Liver (tissue), 9 donors: Measurements from ENCODE around the gene TSPAN33. TPM values are rescaled to one million over a fixed set of nuclear protein-coding genes. Genes with fewer than 3 reads are reported as not detected.

Experiments used
- DNase-seq: peaks from one replicate; pipeline ENCODE4 v3.0.0-alpha.2; 2017; ENCODE audit warnings: low spot score
- H3K27ac ChIP-seq, 2 donors: one replicate each; pipeline ENCODE4 v1.7.0; 2013; ENCODE audit warnings: inconsistent platforms in 2 of 2, low read length in 2 of 2, control low read depth in 1 of 2, low read depth in 1 of 2, mild to moderate bottlenecking in 1 of 2
- H3K27me3 ChIP-seq, 4 donors: one replicate each; pipeline versions ENCODE4 v1.6.1 to v1.7.0; 2013; ENCODE audit warnings: low read length in 3 of 4, inconsistent platforms in 1 of 4, mild to moderate bottlenecking in 1 of 4, moderate library complexity in 1 of 4; ENCODE audit not compliant: control insufficient read depth in 4 of 4, insufficient read depth in 4 of 4
- H3K36me3 ChIP-seq, 4 donors: one replicate each; pipeline versions ENCODE4 v1.6.1 to v1.7.0; 2013; ENCODE audit warnings: low read length in 3 of 4, mild to moderate bottlenecking in 3 of 4, low read depth in 1 of 4, moderate library complexity in 1 of 4; ENCODE audit not compliant: control insufficient read depth in 4 of 4, insufficient read depth in 3 of 4
- H3K4me1 ChIP-seq, 4 donors: one replicate each; pipeline versions ENCODE4 v1.6.1 to v1.7.0; 2013; ENCODE audit warnings: low read length in 3 of 4, mild to moderate bottlenecking in 3 of 4, moderate library complexity in 1 of 4; ENCODE audit not compliant: control insufficient read depth in 4 of 4, insufficient read depth in 4 of 4
- H3K4me3 ChIP-seq, 3 donors: one replicate each; pipeline versions ENCODE4 v1.6.1 to v1.7.0; 2013; ENCODE audit warnings: low read length in 3 of 3, control low read depth in 1 of 3, low read depth in 1 of 3, mild to moderate bottlenecking in 1 of 3
- H3K9ac ChIP-seq, 2 donors: one replicate each; pipeline ENCODE4 v1.7.0; 2013; ENCODE audit warnings: low read length in 2 of 2, mild to moderate bottlenecking in 2 of 2, moderate library complexity in 2 of 2, control low read depth in 1 of 2, low read depth in 1 of 2
- H3K9me3 ChIP-seq, 4 donors: one replicate each; pipeline versions ENCODE4 v1.6.1 to v1.7.0; 2013; ENCODE audit warnings: low read length in 3 of 4; ENCODE audit not compliant: control insufficient read depth in 4 of 4
- EGR1 ChIP-seq, 2 donors: IDR thresholded peaks; 2 replicates each; pipeline ENCODE4 v1.6.1; 2016 to 2018; ENCODE audit warnings: antibody characterized with exemption in 2 of 2, low read depth in 2 of 2
- FOXA1 ChIP-seq: IDR thresholded peaks from 2 replicates; pipeline ENCODE4 v1.6.1; 2016; ENCODE audit warnings: antibody characterized with exemption
- FOXA2 ChIP-seq: IDR thresholded peaks from 2 replicates; pipeline ENCODE4 v1.6.1; 2016; ENCODE audit warnings: antibody characterized with exemption
- GABPA ChIP-seq, 2 donors: IDR thresholded peaks in 1 of 2; conservative IDR thresholded peaks in 1 of 2; 2 replicates each; pipeline ENCODE4 v1.6.1; 2016; ENCODE audit warnings: antibody characterized with exemption in 2 of 2, mild to moderate bottlenecking in 1 of 2, moderate library complexity in 1 of 2
- HNF4G ChIP-seq: IDR thresholded peaks from 2 replicates; pipeline ENCODE4 v1.6.1; 2016; ENCODE audit warnings: antibody characterized with exemption
- JUND ChIP-seq, 2 donors: IDR thresholded peaks; 2 replicates each; pipeline ENCODE4 v1.6.1; 2016; ENCODE audit warnings: antibody characterized with exemption in 2 of 2
- NR2F2 ChIP-seq: IDR thresholded peaks from 2 replicates; pipeline ENCODE4 v1.6.1; 2016; ENCODE audit warnings: antibody characterized with exemption
- RAD21 ChIP-seq, 2 donors: IDR thresholded peaks; 2 replicates each; pipeline ENCODE4 v1.6.1; 2016; ENCODE audit warnings: antibody characterized with exemption in 2 of 2, mild to moderate bottlenecking in 2 of 2
- RXRA ChIP-seq, 2 donors: IDR thresholded peaks; 2 replicates each; pipeline ENCODE4 v1.6.1; 2017 to 2018; ENCODE audit warnings: antibody characterized with exemption in 2 of 2, mild to moderate bottlenecking in 1 of 2
- SP1 ChIP-seq: IDR thresholded peaks from 2 replicates; pipeline ENCODE4 v1.6.1; 2018; ENCODE audit warnings: antibody characterized with exemption, mild to moderate bottlenecking
- TAF1 ChIP-seq: conservative IDR thresholded peaks from 2 replicates; pipeline ENCODE4 v1.6.1; 2016; ENCODE audit warnings: antibody characterized with exemption, mild to moderate bottlenecking
- YY1 ChIP-seq: IDR thresholded peaks from 2 replicates; pipeline ENCODE4 v1.6.1; 2016; ENCODE audit warnings: antibody characterized with exemption, mild to moderate bottlenecking
- WGBS: extraction: QIAGEN DNeasy Blood & Tissue Kit; methylation state at CpG from one replicate; pipeline ENCODE4 v1.1.7; 2013; 5-methylcytosine and 5-hydroxymethylcytosine counted together
- polyA plus RNA-seq, 2 donors: library from polyadenylated mRNA; stranded (reverse) in 1 of 2; unstranded in 1 of 2; fragments of 200-250 nt in 1 of 2; fragments of >200 nt in 1 of 2; fragmentation: Nextera tagmentation in 1 of 2; extraction: Ambion mirVana in 1 of 2; gene quantifications; one replicate each; pipeline versions ENCODE4 v1.2.1 to v1.2.3, GENCODE V29; 2013 to 2015
- total RNA-seq, 2 donors: library from RNA; depleted of rRNA; stranded (reverse); fragments of >200 nt; gene quantifications; one replicate each; pipeline ENCODE4 v1.2.3, GENCODE V29; 2014
- TF ChIP-seq, protein P1 (sequence below): IDR thresholded peaks from 2 replicates; pipeline ENCODE4 v1.6.1; 2016; ENCODE audit warnings: antibody characterized with exemption
- TF ChIP-seq, protein P2 (sequence below): IDR thresholded peaks from 2 replicates; pipeline ENCODE4 v1.6.1; 2016; ENCODE audit warnings: antibody characterized with exemption, mild to moderate bottlenecking
- TF ChIP-seq, protein P3 (sequence below): IDR thresholded peaks from 2 replicates; pipeline ENCODE4 v1.6.1; 2016; ENCODE audit warnings: antibody characterized with exemption
- TF ChIP-seq, protein P4 (sequence below): IDR thresholded peaks from 2 replicates; pipeline ENCODE4 v1.6.1; 2016; ENCODE audit warnings: antibody characterized with exemption
- TF ChIP-seq, protein P5 (sequence below): fragments of 150-350 bp; IDR thresholded peaks from 2 replicates; pipeline ENCODE4 v1.5.1; 2017; ENCODE audit warnings: improper control_type of control experiment, low read depth, low read length; ENCODE audit not compliant: missing input control
- donor health status: healthy.
- donor health status: healthy.
- donor health status: healthy.
- donor health status: healthy.
- donor health status: healthy.

Gene TSPAN33
- total and polyA plus RNA-seq, 4 donors = 13.4 to 29.3 (median 20.4) TPM

DNA sequence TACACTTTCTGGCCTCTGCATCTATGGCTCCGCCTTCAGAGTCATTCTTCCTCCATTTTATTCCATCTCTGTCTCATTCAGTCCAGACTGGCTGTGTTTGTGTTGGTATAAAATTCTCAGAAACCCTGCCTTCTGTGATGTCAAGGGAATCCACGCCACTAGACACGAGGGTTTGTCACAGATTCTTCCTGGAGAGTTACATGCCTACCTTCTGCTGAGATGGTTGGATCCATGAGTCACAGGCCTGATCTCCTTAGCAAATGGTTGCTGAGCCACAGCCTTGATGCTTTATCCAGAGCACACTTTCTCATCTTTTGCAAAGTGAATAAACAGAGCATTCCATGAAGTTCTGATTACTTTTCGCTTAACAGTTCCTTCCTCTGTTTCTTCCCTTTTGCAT lies 35.9 kb upstream of the TSPAN33 start:
- TF ChIP-seq FOXA1 (no peak), TAF1 (no peak), RAD21 (IDR thresholded peaks at IDR 0.05) (no peak), RXRA (IDR thresholded peaks at IDR 0.05) (no peak), EGR1 (IDR thresholded peaks at IDR 0.05; ENCODE audit: low read depth in 2 of 2) (no peak)
- TF ChIP-seq, protein P1, sequence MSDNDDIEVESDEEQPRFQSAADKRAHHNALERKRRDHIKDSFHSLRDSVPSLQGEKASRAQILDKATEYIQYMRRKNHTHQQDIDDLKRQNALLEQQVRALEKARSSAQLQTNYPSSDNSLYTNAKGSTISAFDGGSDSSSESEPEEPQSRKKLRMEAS = no peak
- TF ChIP-seq, protein P2, sequence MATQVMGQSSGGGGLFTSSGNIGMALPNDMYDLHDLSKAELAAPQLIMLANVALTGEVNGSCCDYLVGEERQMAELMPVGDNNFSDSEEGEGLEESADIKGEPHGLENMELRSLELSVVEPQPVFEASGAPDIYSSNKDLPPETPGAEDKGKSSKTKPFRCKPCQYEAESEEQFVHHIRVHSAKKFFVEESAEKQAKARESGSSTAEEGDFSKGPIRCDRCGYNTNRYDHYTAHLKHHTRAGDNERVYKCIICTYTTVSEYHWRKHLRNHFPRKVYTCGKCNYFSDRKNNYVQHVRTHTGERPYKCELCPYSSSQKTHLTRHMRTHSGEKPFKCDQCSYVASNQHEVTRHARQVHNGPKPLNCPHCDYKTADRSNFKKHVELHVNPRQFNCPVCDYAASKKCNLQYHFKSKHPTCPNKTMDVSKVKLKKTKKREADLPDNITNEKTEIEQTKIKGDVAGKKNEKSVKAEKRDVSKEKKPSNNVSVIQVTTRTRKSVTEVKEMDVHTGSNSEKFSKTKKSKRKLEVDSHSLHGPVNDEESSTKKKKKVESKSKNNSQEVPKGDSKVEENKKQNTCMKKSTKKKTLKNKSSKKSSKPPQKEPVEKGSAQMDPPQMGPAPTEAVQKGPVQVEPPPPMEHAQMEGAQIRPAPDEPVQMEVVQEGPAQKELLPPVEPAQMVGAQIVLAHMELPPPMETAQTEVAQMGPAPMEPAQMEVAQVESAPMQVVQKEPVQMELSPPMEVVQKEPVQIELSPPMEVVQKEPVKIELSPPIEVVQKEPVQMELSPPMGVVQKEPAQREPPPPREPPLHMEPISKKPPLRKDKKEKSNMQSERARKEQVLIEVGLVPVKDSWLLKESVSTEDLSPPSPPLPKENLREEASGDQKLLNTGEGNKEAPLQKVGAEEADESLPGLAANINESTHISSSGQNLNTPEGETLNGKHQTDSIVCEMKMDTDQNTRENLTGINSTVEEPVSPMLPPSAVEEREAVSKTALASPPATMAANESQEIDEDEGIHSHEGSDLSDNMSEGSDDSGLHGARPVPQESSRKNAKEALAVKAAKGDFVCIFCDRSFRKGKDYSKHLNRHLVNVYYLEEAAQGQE = no peak
- no peak for DNase-seq
- H3K4me1 ChIP-seq = peaks cover 3 to 9% (median 5%) of the 10 kb centered on the region in 4 donors
- H3K9me3 ChIP-seq = no peaks in the 10 kb centered on the region
- H3K9ac ChIP-seq = no peak overlapping the region
- H3K4me3 ChIP-seq = no peak overlapping the region
- 94% methylated on average over 4 of the region's 4 CpGs for WGBS
- no peak overlapping the region for H3K27ac ChIP-seq
- no peaks in the 10 kb centered on the region for H3K27me3 ChIP-seq
- H3K36me3 ChIP-seq = no peaks in the 10 kb centered on the region

DNA sequence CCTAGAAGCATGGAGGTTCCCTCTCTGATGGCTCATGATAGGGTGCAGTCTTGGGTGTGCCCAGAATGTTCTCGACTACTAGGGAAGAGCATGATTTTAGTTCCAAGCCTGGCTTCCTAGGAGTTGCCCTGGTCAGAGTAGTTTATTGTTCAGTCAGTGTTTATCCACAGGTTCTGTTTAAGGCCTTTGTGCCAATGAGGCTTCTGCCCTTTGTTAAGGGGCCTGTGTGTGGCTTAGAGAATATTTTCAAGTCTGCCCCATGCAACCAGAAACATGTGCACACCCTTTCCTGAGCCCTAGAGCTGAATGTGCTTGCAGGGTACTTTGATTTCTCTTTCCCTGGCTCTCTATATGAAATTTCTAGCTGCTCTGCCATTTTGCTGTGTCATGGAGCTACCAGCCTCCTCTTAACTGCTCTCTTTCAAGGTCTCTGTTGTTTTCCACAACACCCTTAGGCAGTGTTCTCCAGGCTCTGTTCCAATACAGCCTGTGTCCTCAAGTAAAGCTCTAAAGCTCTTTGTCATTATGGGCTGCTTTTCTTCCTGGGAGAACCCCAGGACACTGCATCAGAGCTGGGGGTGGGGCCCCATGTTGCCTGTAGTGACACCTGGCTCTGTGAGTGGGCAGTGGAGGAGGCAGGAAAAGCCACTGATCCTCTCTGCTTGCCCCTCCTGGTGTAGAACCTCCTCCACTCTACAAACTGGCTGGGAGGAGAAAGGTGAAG lies 34.1 kb upstream of the TSPAN33 start:
- no peaks in the 10 kb centered on the region for H3K27me3 ChIP-seq
- whole genome bisulfite sequencing = 89% methylated on average over 1 of the region's 1 CpG
- TF ChIP-seq NR2F2 = no peak
- TF ChIP-seq YY1 = no peak
- TF ChIP-seq RAD21 (IDR thresholded peaks at IDR 0.05) = no peak
- no peak for TF ChIP-seq FOXA2
- TF ChIP-seq, protein P2 = no peak
- no peak for TF ChIP-seq RXRA (IDR thresholded peaks at IDR 0.05)
- TF ChIP-seq, protein P3, sequence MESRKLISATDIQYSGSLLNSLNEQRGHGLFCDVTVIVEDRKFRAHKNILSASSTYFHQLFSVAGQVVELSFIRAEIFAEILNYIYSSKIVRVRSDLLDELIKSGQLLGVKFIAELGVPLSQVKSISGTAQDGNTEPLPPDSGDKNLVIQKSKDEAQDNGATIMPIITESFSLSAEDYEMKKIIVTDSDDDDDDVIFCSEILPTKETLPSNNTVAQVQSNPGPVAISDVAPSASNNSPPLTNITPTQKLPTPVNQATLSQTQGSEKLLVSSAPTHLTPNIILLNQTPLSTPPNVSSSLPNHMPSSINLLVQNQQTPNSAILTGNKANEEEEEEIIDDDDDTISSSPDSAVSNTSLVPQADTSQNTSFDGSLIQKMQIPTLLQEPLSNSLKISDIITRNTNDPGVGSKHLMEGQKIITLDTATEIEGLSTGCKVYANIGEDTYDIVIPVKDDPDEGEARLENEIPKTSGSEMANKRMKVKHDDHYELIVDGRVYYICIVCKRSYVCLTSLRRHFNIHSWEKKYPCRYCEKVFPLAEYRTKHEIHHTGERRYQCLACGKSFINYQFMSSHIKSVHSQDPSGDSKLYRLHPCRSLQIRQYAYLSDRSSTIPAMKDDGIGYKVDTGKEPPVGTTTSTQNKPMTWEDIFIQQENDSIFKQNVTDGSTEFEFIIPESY = no peak
- TF ChIP-seq SP1 = no peak
- no peak for TF ChIP-seq GABPA (IDR thresholded peaks at IDR 0.05 in 1 of 2, conservative IDR thresholded peaks at IDR 0.05 in 1 of 2)
- TF ChIP-seq, protein P4, sequence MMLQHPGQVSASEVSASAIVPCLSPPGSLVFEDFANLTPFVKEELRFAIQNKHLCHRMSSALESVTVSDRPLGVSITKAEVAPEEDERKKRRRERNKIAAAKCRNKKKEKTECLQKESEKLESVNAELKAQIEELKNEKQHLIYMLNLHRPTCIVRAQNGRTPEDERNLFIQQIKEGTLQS = no peak
- TF ChIP-seq, protein P5, sequence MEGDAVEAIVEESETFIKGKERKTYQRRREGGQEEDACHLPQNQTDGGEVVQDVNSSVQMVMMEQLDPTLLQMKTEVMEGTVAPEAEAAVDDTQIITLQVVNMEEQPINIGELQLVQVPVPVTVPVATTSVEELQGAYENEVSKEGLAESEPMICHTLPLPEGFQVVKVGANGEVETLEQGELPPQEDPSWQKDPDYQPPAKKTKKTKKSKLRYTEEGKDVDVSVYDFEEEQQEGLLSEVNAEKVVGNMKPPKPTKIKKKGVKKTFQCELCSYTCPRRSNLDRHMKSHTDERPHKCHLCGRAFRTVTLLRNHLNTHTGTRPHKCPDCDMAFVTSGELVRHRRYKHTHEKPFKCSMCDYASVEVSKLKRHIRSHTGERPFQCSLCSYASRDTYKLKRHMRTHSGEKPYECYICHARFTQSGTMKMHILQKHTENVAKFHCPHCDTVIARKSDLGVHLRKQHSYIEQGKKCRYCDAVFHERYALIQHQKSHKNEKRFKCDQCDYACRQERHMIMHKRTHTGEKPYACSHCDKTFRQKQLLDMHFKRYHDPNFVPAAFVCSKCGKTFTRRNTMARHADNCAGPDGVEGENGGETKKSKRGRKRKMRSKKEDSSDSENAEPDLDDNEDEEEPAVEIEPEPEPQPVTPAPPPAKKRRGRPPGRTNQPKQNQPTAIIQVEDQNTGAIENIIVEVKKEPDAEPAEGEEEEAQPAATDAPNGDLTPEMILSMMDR = no peak
- TF ChIP-seq, protein P1 = no peak
- TF ChIP-seq EGR1 (IDR thresholded peaks at IDR 0.05; ENCODE audit: low read depth in 2 of 2) = no peak
- TF ChIP-seq TAF1 = no peak
- no peak for TF ChIP-seq JUND (IDR thresholded peaks at IDR 0.05)
- TF ChIP-seq HNF4G = no peak
- H3K27ac ChIP-seq = no peak overlapping the region
- H3K9me3 ChIP-seq = no peaks in the 10 kb centered on the region
- no peak overlapping the region for H3K9ac ChIP-seq
- no peak overlapping the region for H3K4me3 ChIP-seq
- no peak for DNase-seq
- H3K36me3 ChIP-seq = no peaks in the 10 kb centered on the region
- peaks cover 0 to 4% (median 0%) of the 10 kb centered on the region in 4 donors for H3K4me1 ChIP-seq
